ENCODE results near the gene CABLES1. TPM values are rescaled to one million over a fixed set of nuclear protein-coding genes. Genes with fewer than 3 reads are reported as not detected.

Gene CABLES1
- total RNA-seq, 2 donors from 2014 or later: 0.73 TPM; not detected in 1

DNA sequence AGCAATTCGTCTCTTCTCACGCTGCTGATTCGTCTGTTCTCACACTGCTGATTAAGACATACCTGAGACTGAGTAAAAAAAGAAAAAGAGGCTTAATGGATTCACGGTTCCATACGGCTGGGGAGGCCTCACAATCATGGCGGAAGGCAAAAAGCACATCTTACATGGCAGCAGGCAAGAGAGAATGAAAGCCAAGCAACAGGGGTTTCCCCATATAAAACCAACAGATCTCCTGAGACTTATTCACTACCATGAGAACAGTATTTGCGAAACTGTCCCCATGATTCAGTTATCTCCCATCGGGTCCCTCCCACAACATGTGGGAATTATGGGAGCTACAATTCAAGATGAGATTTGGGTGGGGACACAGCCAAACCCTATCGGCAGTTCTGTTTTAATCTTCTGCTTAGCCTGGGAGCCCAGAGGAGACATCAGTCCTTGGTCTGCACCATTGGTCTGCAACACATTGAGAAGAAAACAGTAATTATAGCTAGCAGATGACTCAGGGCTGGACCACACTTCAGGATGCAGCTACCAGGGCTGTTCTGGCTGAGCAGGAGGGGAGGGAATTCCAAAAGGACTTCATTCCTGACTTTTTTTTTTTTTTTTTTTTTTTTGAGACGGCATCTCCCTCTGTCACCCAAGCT lies 69.4 kb downstream of the CABLES1 start:
- Mint-ChIP-seq H3K27me3 (peaks cover 32% of the 10 kb centered on the region), H3K27ac (no peak overlapping the region), H3K36me3 (ENCODE audit: low read depth) (peaks cover 2% of the 10 kb centered on the region), H3K4me3 (no peak overlapping the region), H3K4me1 (peaks cover 5% of the 10 kb centered on the region)
- ATAC-seq (no peak), DNase-seq (no peak)
- H3K9me3 ChIP-seq (ENCODE audit: control insufficient read depth, low read length, poor library complexity, severe bottlenecking): no peaks in the 10 kb centered on the region

DNA sequence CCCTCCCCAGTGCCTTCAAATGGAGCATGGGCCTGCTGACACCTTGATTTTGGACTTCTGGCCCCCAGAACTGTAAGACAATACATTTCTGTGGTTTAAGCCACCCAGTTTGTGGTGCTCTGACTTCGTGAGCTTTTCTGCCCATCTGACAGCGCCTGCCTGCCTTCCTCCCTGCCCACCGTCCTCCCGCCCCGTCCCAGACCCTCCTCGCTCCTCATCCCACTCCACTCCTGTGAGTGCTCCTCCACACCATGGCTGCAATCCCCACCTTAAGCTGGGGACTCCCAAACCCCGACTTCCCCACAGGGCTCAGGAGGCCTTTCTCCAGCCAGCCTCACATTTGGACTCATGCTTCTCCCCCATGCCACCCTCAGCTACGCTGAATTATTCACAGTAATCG lies 70.7 kb downstream of the CABLES1 start:
- ATAC-seq (no peak), DNase-seq (no peak)
- no peak overlapping the region for H3K27ac Mint-ChIP-seq
- H3K36me3 Mint-ChIP-seq (ENCODE audit: low read depth): peaks cover 2% of the 10 kb centered on the region
- H3K27me3 Mint-ChIP-seq: peaks cover 33% of the 10 kb centered on the region
- no peaks in the 10 kb centered on the region for H3K9me3 ChIP-seq (ENCODE audit: control insufficient read depth, low read length, poor library complexity, severe bottlenecking)
- H3K4me3 Mint-ChIP-seq: no peak overlapping the region
- H3K4me1 Mint-ChIP-seq: peaks cover 5% of the 10 kb centered on the region

DNA sequence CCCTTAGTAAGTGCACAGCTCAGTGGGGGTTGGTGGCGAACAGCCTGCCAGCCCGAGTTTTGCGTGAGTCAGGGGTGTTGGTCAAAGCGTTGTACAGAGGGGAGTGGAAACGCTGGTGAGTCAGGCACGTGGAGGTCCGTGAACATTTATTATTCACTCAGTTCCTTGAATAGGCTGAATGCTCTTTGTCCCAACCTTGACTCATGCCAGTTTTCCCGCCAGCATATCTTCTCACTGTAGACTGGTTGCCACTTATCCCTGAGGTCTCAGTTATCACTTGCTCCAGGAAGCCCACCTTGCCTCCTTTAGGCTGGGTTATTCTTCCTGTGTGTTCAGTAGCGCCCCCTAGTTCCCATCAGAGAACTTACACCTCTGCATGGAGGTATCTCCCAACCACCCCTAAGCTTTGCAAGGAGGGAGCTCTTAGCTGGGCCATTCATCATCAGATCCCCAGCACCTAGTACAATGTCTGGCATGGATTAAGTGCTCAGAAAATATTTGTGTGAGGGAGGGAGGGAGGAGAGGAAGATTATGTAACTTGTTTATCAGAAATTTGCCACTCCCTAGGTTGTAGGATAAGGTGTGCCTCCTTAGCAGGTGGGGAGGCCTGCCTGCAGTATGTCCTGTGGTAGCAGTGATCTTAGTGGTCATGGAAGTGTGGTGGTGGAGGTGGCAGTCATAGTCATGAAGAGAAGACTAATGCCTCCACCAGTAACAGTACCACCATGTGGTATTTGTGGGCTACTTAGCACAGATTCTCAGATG lies 72.1 kb downstream of the CABLES1 start:
- peaks cover 2% of the 10 kb centered on the region for H3K36me3 Mint-ChIP-seq (ENCODE audit: low read depth)
- no peak overlapping the region for H3K27ac Mint-ChIP-seq
- H3K4me3 Mint-ChIP-seq: no peak overlapping the region
- H3K27me3 Mint-ChIP-seq: peaks cover 25% of the 10 kb centered on the region
- H3K9me3 ChIP-seq (ENCODE audit: control insufficient read depth, low read length, poor library complexity, severe bottlenecking): no peaks in the 10 kb centered on the region
- H3K4me1 Mint-ChIP-seq: peaks cover 5% of the 10 kb centered on the region
- no peak for DNase-seq
- ATAC-seq: no peak

GRCh38 chr18:23207994-23208393 lies 72.7 kb downstream of the CABLES1 start:
- no peak for ATAC-seq
- no peak for DNase-seq
- Mint-ChIP-seq H3K36me3 (ENCODE audit: low read depth) (peaks cover 2% of the 10 kb centered on the region), H3K4me1 (peaks cover 4% of the 10 kb centered on the region), H3K27ac (no peak overlapping the region), H3K4me3 (no peak overlapping the region), H3K27me3 (peaks cover 27% of the 10 kb centered on the region)
- no peaks in the 10 kb centered on the region for H3K9me3 ChIP-seq (ENCODE audit: control insufficient read depth, low read length, poor library complexity, severe bottlenecking)

GRCh38 chr18:23208600-23208999 lies 73.3 kb downstream of the CABLES1 start:
- no peak overlapping the region for H3K4me3 Mint-ChIP-seq
- no peak for DNase-seq
- peaks cover 4% of the 10 kb centered on the region for H3K4me1 Mint-ChIP-seq
- no peak for ATAC-seq
- no peak overlapping the region for H3K27ac Mint-ChIP-seq
- H3K36me3 Mint-ChIP-seq (ENCODE audit: low read depth): peaks cover 2% of the 10 kb centered on the region
- H3K27me3 Mint-ChIP-seq: peaks cover 29% of the 10 kb centered on the region
- no peaks in the 10 kb centered on the region for H3K9me3 ChIP-seq (ENCODE audit: control insufficient read depth, low read length, poor library complexity, severe bottlenecking)

GRCh38 chr18:23209031-23209430 lies 73.7 kb downstream of the CABLES1 start:
- no peak for DNase-seq
- Mint-ChIP-seq H3K27me3 (peaks cover 29% of the 10 kb centered on the region), H3K36me3 (ENCODE audit: low read depth) (peaks cover 2% of the 10 kb centered on the region), H3K27ac (no peak overlapping the region), H3K4me3 (no peak overlapping the region), H3K4me1 (peaks cover 4% of the 10 kb centered on the region)
- ATAC-seq: no peak
- no peaks in the 10 kb centered on the region for H3K9me3 ChIP-seq (ENCODE audit: control insufficient read depth, low read length, poor library complexity, severe bottlenecking)

DNA sequence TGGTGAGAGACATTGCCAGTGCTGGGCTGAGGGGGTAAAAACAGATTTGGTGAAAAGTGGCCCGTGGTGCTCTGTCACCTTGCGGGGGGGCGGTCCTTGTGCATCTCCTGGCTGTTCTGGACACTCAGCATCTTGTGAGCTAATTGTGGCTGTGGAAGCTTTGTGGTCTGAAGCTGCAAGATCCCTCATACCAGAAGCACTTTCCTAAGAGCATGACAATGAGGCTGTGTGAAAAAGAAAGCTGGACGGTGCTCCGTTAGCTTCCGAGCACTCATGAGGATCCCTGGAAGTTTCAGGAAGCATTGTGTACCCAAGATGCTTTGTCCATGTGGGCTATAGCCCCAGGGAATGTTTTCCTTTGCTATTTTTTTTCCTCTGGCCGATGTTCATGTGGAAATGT lies 74.5 kb downstream of the CABLES1 start:
- H3K4me1 Mint-ChIP-seq: peaks cover 4% of the 10 kb centered on the region
- H3K27ac Mint-ChIP-seq: no peak overlapping the region
- ATAC-seq (no peak), DNase-seq (no peak)
- H3K9me3 ChIP-seq (ENCODE audit: control insufficient read depth, low read length, poor library complexity, severe bottlenecking): no peaks in the 10 kb centered on the region
- no peaks in the 10 kb centered on the region for H3K36me3 Mint-ChIP-seq (ENCODE audit: low read depth)
- H3K4me3 Mint-ChIP-seq: no peak overlapping the region
- H3K27me3 Mint-ChIP-seq: peaks cover 29% of the 10 kb centered on the region

- Mint-ChIP-seq H3K4me3 (no peak overlapping the region), H3K36me3 (ENCODE audit: low read depth) (no peaks in the 10 kb centered on the region), H3K27ac (no peak overlapping the region), H3K4me1 (peaks cover 4% of the 10 kb centered on the region), H3K27me3 (peaks cover 29% of the 10 kb centered on the region)
- ATAC-seq: no peak
- no peak for DNase-seq
- H3K9me3 ChIP-seq (ENCODE audit: control insufficient read depth, low read length, poor library complexity, severe bottlenecking): no peaks in the 10 kb centered on the region
Observed at GRCh38 chr18:23210526-23210925, 75.2 kb downstream of the CABLES1 start.

- no peaks in the 10 kb centered on the region for H3K9me3 ChIP-seq (ENCODE audit: control insufficient read depth, low read length, poor library complexity, severe bottlenecking)
- Mint-ChIP-seq H3K4me3 (no peak overlapping the region), H3K4me1 (peaks cover 4% of the 10 kb centered on the region), H3K36me3 (ENCODE audit: low read depth) (no peaks in the 10 kb centered on the region), H3K27ac (no peak overlapping the region), H3K27me3 (peaks cover 29% of the 10 kb centered on the region)
- ATAC-seq: no peak
- DNase-seq: no peak
Observed at GRCh38 chr18:23211146-23211545, 75.9 kb downstream of the CABLES1 start.

DNA sequence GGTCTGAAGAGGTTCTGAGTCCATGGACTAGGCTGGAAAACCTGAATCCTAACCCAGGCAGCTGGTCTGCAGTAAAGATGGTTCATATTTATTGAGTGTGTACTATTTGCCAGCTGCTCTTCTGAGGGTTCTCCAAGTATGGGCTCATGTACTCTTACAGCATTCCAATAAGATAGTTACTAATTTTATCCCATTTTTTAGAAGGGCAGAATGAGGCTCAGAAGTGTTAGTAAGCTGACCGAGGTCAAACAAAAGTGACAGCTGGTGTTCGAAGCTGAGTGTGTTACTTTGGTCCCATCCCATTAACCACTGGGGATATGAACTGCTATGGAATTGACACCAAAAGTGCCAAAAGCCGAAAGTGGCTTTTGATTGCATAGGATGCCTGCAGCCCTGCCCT lies 76.9 kb downstream of the CABLES1 start:
- no peak overlapping the region for H3K4me3 Mint-ChIP-seq
- peaks cover 29% of the 10 kb centered on the region for H3K27me3 Mint-ChIP-seq
- peak overlapping the region; percentile 24 for H3K27ac Mint-ChIP-seq
- H3K36me3 Mint-ChIP-seq (ENCODE audit: low read depth): no peaks in the 10 kb centered on the region
- no peaks in the 10 kb centered on the region for H3K9me3 ChIP-seq (ENCODE audit: control insufficient read depth, low read length, poor library complexity, severe bottlenecking)
- no peak for ATAC-seq
- peaks cover 2% of the 10 kb centered on the region for H3K4me1 Mint-ChIP-seq
- DNase-seq: no peak

- peaks cover 29% of the 10 kb centered on the region for H3K27me3 Mint-ChIP-seq
- DNase-seq: no peak
- ATAC-seq: no peak
- H3K4me1 Mint-ChIP-seq: peaks cover 2% of the 10 kb centered on the region
- H3K36me3 Mint-ChIP-seq (ENCODE audit: low read depth): no peaks in the 10 kb centered on the region
- H3K4me3 Mint-ChIP-seq: no peak overlapping the region
- H3K27ac Mint-ChIP-seq: no peak overlapping the region
- H3K9me3 ChIP-seq (ENCODE audit: control insufficient read depth, low read length, poor library complexity, severe bottlenecking): no peaks in the 10 kb centered on the region
Observed at GRCh38 chr18:23213200-23213599, 77.9 kb downstream of the CABLES1 start.

DNA sequence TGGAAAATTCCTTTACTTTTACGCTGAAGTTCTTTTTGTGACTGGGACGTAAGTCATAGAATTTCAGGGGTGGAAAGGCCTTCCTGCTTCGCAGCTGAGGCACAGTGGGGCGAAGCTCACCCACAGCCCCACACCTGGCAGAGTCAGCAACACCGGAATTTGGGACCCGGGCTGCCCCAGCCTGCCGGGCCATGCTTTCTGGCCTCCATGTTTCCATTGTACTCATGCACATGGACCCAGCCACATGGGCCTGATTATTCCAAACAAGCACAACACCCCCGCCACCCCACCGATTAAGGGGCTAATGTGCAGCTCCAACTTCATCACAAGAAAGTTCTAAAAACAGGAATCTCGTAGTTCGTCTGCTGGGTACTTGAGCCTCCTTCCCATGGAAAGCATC lies 82.5 kb downstream of the CABLES1 start:
- H3K4me3 Mint-ChIP-seq: no peak overlapping the region
- ATAC-seq (no peak), DNase-seq (no peak)
- peaks cover 2% of the 10 kb centered on the region for H3K36me3 Mint-ChIP-seq (ENCODE audit: low read depth)
- no peaks in the 10 kb centered on the region for H3K9me3 ChIP-seq (ENCODE audit: control insufficient read depth, low read length, poor library complexity, severe bottlenecking)
- peaks cover 2% of the 10 kb centered on the region for H3K4me1 Mint-ChIP-seq
- H3K27ac Mint-ChIP-seq: no peak overlapping the region
- peaks cover 21% of the 10 kb centered on the region for H3K27me3 Mint-ChIP-seq

- H3K9me3 ChIP-seq (ENCODE audit: control insufficient read depth, low read length, poor library complexity, severe bottlenecking): no peaks in the 10 kb centered on the region
- Mint-ChIP-seq H3K4me3 (no peak overlapping the region), H3K4me1 (no peaks in the 10 kb centered on the region), H3K27me3 (peaks cover 13% of the 10 kb centered on the region), H3K36me3 (ENCODE audit: low read depth) (peaks cover 2% of the 10 kb centered on the region), H3K27ac (no peak overlapping the region)
- ATAC-seq: no peak
- no peak for DNase-seq
Observed at GRCh38 chr18:23220355-23220754, 85.1 kb downstream of the CABLES1 start.

GRCh38 chr18:23223641-23224040 lies 88.4 kb downstream of the CABLES1 start:
- Mint-ChIP-seq H3K4me3 (no peak overlapping the region), H3K27me3 (peaks cover 13% of the 10 kb centered on the region), H3K4me1 (no peaks in the 10 kb centered on the region), H3K27ac (no peak overlapping the region), H3K36me3 (ENCODE audit: low read depth) (no peaks in the 10 kb centered on the region)
- no peaks in the 10 kb centered on the region for H3K9me3 ChIP-seq (ENCODE audit: control insufficient read depth, low read length, poor library complexity, severe bottlenecking)
- ATAC-seq: no peak
- no peak for DNase-seq

Data from T-helper 17 cell (primary cell).